RPMI7951 (cell line): Measurements from ENCODE around the gene SLC7A5. TPM values are rescaled to one million over a fixed set of nuclear protein-coding genes. Genes with fewer than 3 reads are reported as not detected.
A peak's percentile ranks its signal among the peaks of the same experiment; 100 is the strongest.
"Not testable (repeated sequence)": the region's sequence is repeated elsewhere in the genome, so short reads cannot be mapped to it uniquely, and the experiment has no call there.

Experiments
- DNase-seq: peaks from one replicate; pipeline ENCODE4 v3.0.0-alpha.2; 2012; ENCODE audit warnings: low read depth
- total RNA-seq: library from RNA; depleted of rRNA; stranded (reverse); fragments of >200 nt; shearing (Covaris generic); gene quantifications from 2 replicates; pipeline ENCODE4 v1.2.3, GENCODE V29; 2014

Gene SLC7A5
- total RNA-seq, 1 experiment from 2014 or later, result 27.3 TPM

DNA sequence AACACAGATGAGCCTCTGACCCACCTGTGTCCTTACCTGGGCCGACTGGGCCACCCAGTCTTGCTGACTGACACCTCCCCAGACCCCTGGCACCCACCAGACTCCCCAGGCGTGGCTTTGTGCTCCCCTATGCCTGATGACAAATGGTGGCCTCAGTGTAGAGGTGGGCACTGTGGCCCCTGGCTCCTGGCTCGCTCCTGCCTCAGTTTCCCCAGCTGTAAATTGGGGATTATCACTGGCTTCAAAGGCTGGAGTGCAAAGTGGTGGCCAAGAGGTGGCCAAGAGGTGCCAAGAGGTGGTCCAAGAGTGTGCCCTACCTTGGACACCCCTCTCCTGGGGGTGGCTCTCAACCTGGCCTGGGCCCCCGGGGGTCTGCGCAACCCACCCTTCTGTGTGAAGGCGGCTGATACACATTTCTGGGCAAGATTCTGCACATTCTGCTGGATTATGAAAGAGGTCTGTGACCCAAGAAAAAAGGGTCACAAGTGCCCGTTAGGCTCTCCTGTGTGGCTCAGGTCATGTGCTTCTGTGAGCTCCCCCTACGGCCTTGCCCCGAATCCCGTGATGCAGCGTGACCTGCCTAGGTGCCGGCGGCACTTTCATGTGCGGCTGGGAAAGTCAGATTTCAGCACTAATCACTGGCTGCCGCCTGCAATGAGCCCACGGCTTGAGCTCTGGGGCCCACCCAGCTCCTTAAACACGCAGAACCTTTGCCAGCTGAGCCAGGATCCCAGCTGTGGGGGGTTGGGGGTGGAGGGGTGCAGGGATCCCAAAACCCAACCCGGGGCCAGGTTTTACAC, 7.8 kb downstream of the SLC7A5 start:
- DNase-seq, result not testable (repeated sequence)

DNA sequence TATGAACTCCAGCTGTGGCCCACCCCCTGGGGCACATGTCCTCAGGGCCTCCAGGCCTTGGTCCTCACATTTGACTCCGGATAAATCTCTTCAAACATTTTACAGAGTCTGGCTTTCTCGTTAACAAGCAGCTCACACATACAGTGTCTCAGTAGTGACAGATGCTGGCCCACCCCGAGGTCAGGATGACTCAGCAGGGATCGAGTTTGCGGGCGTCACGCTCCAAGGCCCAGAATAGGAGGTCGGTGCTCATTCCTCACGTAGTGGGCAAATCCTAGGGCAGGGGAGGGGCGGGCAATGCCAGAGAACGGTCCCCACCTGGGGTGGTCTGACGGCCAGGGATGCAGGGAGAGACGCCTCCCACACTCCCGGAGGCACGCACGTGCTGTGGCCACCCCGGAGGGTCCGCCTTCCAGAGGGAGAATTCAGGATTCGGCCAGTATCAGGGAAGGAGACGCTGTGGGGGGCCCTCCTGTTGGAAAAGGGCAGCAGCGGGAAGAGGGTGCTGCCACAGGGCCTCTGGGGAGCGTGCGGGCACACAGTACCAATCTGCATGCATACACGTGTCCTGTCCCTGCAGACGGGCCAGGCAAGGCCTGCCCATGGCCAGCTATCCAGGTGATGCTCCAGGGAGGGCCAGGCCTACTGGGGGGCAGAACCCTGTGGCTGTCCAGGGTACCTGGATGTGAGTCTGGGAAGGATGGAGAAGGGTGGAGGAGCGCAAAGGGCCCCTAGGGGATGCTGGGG, 8.6 kb downstream of the SLC7A5 start:
- peak; percentile 93 for DNase-seq

DNA sequence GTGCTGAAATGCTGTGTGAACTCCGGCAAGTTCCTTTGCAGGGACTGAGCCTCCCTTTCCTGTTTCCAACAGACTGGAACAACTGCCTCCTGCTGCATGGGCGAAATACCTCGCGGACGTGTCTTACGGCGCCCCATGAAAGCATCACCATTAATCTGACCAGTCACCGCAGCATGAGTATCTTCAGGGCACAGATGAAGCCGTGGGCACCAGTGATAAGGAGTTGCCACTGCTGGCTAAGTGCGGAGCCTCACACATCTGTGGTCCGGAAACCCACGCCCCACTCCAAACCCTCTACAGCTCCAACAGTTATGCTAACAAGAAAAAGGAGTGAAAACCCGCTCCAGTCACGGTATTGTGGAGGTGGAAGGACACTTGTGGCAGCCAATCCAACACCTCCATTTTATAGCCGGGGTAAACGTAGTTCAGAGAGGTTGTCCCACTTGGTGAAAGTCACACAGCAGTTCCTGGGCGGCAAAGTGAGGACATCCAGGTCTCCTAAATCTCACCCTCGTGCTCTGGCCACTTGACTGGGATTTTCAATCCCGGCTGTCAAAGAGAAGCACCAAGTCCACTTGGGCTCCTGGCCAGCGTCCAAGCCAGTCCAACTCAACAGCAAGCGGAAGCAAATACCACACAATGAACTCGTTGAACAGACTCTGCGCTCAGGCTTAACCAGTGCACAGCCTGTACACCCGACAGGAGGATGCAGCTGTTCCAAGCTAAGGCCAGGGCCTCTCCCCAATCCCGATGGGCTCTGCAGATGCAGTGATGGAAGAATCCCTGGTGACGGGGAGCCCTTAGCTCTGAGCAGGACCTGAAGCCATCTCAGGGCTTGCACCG, 10.9 kb downstream of the SLC7A5 start:
- peak; percentile 39 for DNase-seq

DNA sequence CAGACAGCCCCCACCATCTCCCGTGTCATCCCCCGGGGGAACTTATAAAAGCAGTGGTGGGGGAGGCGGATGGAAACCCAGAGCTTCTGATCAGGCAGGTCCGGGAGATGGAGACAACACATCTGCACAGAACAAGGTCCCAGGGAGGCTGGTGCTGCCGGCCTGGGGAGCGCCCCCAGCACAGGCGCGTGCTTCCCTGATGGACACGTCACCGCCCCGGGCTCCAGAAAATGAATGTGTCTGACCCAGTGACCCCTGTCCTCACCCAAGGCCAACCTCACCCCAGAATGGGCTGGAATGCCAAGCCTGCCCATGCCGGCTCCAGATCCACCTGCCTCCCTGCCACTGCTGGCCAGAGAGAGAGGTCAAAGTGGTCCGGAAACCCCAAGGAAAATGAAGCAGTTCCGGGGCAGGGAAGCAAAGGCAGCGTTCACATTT, 12.5 kb downstream of the SLC7A5 start:
- no peak for DNase-seq

DNA sequence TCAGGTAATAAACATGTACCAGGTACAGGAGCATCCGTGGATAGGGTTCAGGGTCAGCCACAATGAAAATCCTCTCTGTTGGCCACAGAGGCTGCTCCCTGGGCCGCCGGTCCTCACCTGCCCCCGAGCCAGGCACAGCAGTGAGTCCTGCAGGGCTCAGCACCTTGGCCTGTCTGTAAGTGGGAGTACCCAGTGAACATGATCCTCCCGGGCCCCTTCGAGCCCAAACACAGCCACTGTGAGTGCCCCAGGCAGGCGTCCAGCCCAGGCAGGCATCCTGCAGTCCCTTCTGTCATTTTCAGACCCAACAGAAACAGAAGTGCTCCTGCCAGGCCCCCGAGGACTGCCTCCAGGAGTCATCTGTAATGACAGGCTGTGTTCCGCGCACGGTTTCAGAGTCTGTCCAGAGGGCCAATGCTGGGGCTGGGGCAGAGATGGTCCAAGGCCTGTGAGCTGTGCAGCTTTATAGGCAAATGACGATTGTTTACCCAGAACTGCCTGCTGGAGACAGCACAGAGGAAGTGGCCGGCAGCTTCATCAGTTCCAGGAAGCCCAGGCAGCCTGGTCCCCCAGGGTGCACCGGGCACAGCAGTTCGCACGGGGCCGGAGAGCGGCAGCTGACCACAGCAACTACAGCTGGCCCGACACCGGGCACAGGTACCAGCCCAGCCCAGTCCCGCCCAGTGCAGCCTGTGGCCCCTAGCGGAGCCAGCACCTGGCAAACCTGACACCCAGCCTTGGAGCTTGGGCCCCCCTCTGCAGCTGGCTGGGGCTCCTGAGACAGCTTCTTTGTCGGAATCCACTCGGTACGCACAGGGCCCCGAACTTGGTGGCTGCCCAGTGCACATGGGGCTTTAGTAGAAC, 13.2 kb downstream of the SLC7A5 start:
- peak; percentile 37 for DNase-seq

DNA sequence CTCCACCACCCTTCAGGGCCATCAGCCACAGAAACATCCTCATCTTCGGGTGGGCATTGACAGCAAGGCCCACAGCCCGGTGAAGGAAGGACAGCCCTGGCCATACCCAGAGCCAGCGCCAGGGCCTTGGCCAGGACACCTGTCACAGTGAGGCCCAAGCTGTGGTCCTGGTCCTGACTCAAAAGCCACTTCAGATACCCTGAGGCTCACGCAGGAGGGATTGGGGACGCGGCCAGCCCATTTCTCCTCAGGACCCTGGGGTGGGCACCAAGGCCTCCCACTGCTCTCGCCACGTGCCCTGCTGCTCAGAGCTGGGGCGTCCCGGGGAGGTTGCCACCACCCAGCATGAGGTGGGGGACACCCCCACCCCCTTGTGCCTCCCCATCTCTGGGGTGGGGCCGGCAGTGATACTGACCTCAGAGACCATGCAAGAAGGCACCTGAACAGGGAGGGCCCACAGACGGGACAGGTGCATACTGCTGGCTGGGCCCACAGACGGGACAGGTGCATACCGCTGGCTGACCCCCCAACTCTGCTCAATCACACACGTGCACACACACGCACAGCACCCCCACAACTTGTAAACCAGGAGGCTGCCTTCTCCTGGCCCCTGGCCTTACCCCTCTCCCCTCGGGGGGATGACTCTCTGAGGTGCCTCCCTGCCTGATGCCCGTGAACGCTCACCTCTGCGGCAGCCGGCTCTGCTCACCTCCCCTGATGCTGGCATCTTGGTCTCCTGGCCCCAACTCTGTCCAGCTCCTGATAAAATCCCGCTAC, 14.2 kb downstream of the SLC7A5 start:
- no peak for DNase-seq

DNA sequence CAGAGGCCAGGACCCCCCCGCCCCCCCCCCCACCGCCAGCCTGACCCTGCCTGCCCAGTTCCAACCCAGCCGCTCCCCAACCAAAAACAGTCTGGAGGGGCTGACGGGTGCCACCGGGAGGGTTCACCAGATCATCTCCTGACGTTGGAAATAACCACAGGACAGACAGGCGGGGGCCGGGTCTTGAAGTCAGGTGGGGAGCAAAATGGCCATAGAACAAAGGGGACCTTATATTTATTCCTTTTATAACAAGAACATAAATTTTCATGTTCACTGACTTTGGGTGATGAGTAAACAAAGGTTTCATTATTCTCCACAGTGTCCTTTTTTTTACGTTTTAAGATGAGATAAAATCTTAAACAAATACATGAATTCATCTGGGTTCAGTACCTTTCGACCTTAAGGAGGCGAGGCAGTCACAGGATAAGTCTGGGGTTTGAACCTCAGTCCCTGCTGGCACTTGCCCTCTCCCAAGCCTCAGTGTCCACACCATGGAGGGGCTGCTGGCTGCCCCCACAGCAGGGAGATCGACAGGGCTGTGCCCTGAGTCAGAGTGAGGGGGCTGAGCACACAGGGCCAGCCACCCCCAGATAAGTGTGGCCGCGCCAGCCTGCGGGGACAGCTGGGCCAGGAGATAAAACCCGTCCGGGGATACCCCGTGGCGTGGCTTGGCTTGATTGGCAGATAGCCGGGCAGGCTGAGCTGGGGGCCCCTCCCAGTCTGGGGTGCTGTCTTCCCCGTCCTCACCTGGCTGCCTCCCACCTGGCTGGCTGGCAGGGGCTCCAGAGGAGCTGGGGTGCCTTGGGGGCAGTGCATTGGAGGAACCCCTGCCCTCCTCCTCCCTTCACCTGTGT, 15.0 kb downstream of the SLC7A5 start:
- DNase-seq, result peak; percentile 73

DNA sequence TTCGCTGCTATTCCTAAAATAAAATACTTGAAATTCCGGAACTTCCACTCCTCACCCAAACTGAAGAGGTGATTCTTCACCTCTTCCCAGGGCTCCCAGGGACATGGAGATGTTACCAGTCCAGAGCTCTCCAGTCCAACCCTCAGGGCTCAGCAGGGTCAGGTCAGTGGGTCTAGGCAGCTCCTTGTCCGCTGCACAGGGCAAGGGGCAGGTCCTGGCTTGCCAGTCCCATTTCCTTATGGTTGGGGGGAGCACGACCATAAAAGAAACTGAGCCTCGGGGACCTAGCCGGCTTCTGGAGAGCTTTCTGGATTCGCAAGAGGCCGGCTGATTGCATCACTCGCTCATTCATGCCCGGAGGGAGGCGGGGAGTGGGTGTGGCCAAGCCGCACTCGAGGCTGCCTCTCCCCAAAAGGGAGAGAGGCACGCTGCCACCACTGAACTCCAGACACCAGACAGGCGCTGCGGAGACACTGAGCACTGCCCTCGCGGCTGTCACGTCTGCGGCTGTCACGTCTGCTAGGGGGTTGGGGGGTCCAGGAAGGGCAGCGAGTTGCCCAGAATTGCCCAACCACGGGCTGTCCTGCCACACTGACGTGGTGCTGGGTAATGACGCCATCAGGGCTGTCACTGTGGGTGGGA, 15.8 kb downstream of the SLC7A5 start:
- peak; percentile 92 for DNase-seq

DNA sequence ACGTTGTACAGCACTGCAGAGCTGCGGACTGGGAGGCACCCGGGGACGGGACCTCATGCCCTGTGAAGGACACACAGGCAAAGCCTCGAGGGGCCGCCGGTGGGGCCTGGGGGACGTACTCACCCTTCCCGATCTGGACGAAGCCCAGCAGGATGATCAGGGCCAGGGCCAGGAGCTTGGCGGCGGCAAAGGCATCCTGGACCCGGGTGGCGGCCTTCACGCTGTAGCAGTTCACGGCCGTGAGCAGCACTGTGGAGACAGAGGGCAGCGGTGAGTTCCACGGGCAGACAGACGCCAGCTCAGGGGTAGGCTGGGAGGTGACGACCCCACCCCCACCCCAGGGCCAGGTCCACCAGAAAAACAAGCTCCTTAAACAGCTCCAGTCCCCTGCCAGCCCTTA, 17.7 kb downstream of the SLC7A5 start:
- DNase-seq, result no peak

DNA sequence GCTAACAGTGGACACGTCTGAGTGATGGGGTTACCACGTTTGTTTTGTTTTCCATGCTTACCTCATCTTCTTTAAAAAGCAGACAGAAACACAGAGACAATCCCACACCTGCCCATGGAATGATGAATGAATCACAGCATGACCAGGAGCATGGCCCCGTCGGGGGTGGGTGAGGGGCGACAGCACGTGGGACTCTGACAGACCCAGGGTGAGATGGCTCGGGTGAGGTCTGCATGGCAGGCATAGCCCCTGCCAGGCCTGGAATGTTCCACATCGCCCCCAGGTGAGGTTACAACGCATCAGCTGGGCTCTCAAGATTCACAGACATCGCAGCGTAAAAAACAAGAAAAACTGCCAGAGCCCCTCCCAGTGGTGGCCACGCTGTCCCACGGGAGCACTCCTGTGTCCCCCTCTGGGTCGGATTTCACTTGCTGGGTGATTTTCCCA, 18.1 kb downstream of the SLC7A5 start:
- DNase-seq, result no peak

DNA sequence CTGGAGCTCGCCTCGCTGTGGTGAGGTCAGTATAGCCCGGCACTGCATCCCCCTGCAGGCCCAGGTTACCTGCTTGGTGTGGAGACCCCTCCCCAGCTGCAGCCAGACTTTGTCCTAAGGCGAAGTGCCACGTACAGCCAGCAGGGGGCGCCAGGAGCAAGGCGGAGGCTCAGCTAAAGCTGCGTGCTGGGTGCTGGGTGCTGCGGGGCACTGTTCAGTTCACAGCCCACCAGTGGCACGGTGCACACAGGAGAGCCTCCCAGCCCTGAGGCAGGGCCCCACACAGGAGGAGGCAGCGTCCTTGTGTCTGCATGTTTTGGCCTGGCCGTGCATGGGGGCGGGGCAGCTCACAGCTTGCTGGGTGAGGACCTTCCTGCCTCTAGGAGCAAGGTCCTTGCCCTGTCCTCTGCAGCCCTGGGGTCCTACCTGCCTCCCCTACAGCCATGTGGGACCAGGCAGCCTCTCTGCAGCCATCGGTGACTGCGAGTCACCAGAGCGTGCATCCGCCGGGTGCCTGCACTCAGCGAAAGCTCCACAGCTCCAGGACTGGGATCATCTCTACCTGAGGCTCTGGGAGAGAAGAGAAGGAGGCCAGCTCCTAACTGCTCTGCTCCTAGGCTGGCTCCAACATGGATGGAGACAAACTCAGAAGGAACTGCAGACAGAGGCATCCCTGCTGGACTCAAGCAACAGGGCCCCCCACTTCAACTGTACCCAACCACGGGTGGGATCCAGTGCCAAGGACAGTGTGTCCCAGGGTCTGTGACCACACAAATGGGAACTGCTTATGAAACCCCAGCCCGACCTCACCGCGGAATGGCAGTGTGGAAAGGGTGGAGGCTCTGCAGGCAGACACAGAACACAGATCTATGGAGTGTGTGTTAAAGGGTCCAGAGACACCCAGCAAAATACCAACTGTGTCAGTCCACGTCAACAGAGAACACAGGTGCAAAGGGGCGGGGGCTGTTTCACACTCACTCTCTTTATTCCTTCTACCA, 19.0 kb downstream of the SLC7A5 start:
- DNase-seq, result peak; percentile 39

DNA sequence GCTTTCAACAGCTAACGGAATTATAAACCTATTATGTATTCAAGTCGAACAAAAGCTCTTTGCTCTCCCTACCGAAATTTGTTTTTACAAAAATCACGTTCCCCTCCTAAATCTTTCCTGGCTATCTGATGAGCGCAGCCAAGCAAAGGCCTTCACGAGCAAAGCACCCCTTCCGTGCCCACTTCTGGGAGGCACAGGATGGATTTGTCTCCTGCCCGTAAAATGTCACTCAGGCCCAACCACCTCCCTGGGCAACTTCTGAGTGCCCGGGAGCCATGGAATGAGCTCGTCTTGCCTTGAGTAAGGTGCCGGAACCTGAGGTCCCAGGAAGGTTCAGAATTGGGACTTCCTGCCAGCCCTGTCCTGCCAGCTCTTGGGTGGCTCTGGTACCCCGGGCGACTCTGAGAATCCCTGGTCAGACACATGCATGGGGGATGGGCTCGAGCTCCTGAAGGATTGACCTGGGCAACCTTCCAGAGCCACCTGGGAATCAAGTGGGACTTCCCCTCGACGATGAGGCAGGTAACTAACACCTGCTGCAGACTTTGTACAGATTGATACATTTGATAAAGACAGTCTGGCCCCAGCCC, 19.8 kb downstream of the SLC7A5 start:
- DNase-seq, result no peak

DNA sequence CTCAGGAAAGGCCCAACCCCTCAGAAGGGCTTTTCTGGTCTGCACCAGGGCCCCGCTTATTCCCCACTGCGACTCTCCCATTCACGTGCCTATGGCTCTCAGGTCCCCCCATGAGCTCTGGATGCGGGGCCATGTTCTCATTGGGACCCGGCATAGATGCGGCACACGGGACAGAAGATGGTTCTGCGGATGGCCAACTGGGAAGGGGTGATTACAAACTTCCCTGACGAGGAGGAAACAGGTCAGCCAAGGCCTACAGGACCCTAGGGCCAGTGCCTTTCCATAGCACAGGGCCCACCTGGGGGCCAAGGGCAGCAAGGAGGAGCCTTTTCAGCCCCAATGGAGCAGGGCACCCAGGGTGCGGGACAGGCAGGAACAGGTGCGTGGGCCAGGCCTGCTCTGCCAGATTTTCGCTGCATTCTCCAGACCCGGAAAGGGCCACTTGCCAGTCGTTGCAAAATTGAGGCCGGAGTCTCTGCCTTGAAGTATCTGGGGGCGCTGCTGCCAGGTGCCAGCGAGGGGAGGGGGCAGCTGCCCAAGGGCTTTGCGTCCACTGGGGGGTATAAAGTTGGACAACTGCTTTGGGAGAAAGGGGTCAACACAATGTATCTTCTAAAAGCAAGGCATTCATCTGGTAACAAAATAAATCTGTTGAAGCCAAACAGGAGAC, 20.5 kb downstream of the SLC7A5 start:
- DNase-seq, result no peak

DNA sequence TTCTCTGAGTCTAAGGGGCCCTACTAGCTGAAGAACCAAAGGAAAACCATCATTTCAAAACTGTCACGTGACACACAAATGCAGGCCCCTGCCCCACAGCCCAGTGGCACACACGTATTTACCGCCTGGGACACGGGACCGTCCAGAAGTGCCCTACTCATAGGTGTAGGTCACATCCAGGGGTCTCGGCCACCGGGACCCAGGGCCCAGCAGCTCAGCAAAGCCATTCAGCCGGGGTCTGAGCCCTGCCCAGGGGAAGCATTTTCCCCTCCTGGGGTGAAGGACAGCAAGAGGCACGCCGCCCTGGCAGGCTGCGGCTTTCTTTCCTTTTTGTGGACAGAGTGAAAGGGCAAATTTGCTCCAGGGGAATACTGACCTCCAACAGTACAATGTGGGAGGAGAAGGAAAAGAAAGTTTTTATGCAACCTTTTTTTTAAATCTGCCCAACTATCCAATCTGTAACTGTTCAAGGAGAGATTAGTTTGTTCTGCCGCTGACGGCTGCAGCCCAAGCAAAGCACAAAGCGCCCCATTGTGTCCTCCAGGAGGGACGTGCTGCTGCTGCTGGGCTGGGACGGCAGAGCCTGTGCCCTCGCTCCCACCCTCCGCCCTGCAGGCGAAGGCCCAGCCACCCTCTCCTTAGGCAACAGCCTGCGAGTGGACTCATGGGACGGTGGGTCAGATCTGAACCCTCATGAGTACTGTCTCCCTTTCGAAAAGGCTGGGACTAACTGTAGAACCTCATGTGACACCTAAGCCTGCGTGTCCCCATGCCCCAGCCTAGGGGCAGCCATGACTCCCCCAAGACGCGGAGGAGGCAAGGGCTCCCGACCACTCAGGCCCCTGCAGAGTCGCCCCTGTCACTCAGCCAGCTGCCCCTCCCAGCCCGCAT, 21.3 kb downstream of the SLC7A5 start:
- peak; percentile 34 for DNase-seq

DNA sequence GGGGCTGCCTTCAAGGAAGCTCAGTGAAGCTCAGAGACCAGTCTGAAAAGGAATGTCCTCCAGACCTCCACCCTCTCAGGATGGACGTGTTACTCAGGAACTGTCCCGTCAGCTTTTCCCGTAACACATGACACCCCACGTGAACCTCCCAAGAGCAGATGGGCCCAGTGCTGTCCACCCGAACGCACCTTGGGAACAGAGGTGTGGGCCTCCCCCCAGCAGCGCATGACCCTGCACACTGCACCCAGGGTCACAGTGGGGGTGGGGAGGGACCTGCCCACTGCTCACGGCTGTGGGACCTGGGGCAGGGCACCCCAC, 21.9 kb downstream of the SLC7A5 start:
- DNase-seq, result no peak
